HG03025 (cell line): Measurements from ENCODE around the gene MLF1.
"Not testable (repeated sequence)": the region's sequence is repeated elsewhere in the genome, so short reads cannot be mapped to it uniquely, and the experiment has no call there.

Experiments used
- ATAC-seq: cut with Tn5 transposase; IDR thresholded peaks from one replicate; pipeline ENCODE4 v1.9.1; 2021; ENCODE audit warnings: mild to moderate bottlenecking, moderate library complexity; ENCODE audit not compliant: unreplicated experiment, low FRiP score

The MLF1 gene

GRCh38 chr3:158570999-158571702, at the start of gene MLF1:
Gene MLF1, plus strand, starts transcription at chr3:158571194. Its CDS starts 107 bp downstream, at chr3:158571301.
- peak; percentile 100 for ATAC-seq

GRCh38 chr3:158522221-158523136, 48.5 kb upstream of the MLF1 start:
- ATAC-seq: no peak

- ATAC-seq: no peak
Observed at GRCh38 chr3:158528076-158528674, 42.8 kb upstream of the MLF1 start.

GRCh38 chr3:158531334-158531733, 39.7 kb upstream of the MLF1 start:
- no peak for ATAC-seq

- no peak for ATAC-seq
Observed at GRCh38 chr3:158532099-158532734, 38.8 kb upstream of the MLF1 start.

GRCh38 chr3:158535918-158536317, 35.1 kb upstream of the MLF1 start:
- no peak for ATAC-seq

- ATAC-seq: no peak
Observed at GRCh38 chr3:158539414-158540014, 31.5 kb upstream of the MLF1 start.

GRCh38 chr3:158540066-158540465, 30.9 kb upstream of the MLF1 start:
- no peak for ATAC-seq

GRCh38 chr3:158548691-158549090, 22.3 kb upstream of the MLF1 start:
- ATAC-seq: no peak

- not testable (repeated sequence) for ATAC-seq
Observed at GRCh38 chr3:158549938-158550337, 21.1 kb upstream of the MLF1 start.

- ATAC-seq: no peak
Observed at GRCh38 chr3:158552124-158552523, 18.9 kb upstream of the MLF1 start.

GRCh38 chr3:158559504-158559903, 11.5 kb upstream of the MLF1 start:
- no peak for ATAC-seq

- ATAC-seq: no peak
Observed at GRCh38 chr3:158560979-158561378, 10.0 kb upstream of the MLF1 start.

GRCh38 chr3:158562674-158563073, 8.3 kb upstream of the MLF1 start:
- ATAC-seq: no peak

GRCh38 chr3:158563076-158563475, 7.9 kb upstream of the MLF1 start:
- no peak for ATAC-seq

GRCh38 chr3:158565076-158565475, 5.9 kb upstream of the MLF1 start:
- no peak for ATAC-seq

- ATAC-seq: no peak
Observed at GRCh38 chr3:158568784-158569183, 2.2 kb upstream of the MLF1 start.

- no peak for ATAC-seq
Observed at GRCh38 chr3:158569794-158570193, 1.2 kb upstream of the MLF1 start.

GRCh38 chr3:158571969-158572765, 1.2 kb downstream of the MLF1 start:
- ATAC-seq: no peak

GRCh38 chr3:158572766-158573060, 1.7 kb downstream of the MLF1 start:
- no peak for ATAC-seq
